HG03135 (cell line): ENCODE results near the gene TAMALIN.
"Not testable (repeated sequence)": the region's sequence is repeated elsewhere in the genome, so short reads cannot be mapped to it uniquely, and the experiment has no call there.

Experiments
- ATAC-seq: cut with Tn5 transposase; IDR thresholded peaks from one replicate; pipeline ENCODE4 v1.9.1; 2021; ENCODE audit warnings: mild to moderate bottlenecking, moderate library complexity; ENCODE audit not compliant: unreplicated experiment

Gene TAMALIN

DNA sequence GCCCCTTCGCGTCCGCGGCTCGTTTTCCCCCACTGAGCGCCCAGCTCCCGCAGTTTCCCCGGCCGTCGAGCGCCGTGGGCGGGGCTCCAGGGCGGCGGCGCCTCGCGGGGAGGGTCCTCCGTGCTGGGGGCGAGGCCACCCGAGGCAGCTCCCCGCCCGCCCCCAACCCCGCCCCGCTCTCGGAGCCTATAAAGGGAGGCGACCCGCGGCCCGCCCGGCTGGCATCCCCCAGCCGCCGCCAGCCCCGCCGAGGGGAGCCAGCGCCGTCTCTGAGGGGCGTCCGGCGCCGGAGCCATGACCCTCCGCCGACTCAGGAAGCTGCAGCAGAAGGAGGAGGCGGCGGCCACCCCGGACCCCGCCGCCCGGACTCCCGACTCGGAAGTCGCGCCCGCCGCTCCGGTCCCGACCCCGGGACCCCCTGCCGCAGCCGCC lies at the start of gene TAMALIN:
Gene TAMALIN (plus strand): TSS at position 221 of the 432 bp plus-strand sequence. CDS start 74 bp downstream, at position 295.
- no peak for ATAC-seq

DNA sequence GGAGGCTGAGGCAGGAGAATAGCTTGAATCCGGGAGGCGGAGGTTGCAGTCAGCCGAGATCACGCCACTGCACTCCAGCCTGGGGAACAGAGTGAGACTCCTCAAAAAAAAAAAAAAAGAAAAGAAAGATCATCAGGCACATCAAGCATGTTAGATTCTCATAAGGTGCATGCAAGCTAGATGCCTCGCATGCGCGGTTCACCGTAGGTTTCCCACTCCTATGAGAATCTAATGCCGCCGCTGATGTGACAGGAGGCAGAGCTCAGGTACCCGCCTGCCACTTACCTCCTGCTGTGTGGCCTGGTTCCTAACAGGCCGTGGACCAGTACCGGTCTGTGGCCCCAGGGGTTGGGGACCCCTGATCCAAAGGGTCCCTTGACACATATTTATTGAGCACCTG lies 48.2 kb upstream of the TAMALIN start:
- ATAC-seq: no peak

DNA sequence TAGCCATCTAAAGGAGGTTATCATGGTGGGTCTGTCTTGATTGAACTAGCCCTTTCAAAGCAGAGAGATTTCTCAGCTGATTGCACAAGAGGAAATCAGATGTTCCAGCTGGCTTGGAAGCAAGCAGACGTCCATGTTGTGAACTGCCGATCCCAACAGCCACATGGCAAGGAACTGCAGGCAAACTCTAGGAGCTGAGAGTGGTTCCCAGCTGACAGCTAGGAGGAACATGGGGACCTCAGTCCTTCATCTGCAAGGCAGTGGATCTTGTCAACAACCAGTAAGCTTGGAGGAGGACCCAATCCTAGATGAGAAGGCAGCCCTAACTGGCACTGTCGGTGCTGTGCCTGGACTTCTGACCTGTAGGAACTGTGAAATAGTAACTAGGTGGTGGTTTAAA lies 47.5 kb upstream of the TAMALIN start:
- no peak for ATAC-seq

DNA sequence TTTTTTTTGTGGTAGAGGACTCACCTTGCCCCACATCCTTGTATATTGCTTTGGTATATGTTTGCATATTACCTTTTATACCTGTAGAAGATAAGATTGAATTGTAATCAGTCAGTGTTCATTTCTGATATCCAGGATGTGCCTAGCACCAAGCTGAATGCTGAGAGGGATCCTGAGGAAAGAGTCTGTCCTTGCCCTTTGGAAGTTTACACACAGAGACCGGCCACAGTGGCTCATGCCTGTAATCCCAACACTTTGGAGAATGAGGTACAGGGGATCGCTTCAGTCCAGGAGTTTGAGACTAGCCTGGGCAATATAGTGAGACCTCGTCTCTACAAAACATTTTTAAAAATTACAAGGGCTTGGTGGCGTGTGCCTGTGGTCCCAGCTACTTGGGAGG lies 46.8 kb upstream of the TAMALIN start:
- ATAC-seq: no peak

DNA sequence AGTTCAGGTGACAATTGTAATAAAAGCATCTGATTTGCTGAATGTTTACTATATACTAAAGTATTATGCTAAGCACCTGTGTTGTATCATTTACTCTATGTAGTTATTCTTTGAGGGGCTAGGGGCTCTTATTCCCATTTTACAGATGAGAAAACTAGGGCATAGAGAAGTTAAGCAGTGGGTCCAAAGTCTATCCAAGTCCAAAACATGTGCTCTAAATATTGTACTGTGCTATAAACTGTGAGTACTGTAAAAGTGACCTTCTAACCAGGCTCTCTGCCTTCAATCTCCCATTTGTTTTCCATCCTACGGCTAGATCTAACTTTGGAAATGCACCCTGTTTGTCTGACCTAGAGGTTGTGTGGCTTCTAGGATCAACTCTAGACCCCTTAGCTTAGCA lies 46.3 kb upstream of the TAMALIN start:
- no peak for ATAC-seq

DNA sequence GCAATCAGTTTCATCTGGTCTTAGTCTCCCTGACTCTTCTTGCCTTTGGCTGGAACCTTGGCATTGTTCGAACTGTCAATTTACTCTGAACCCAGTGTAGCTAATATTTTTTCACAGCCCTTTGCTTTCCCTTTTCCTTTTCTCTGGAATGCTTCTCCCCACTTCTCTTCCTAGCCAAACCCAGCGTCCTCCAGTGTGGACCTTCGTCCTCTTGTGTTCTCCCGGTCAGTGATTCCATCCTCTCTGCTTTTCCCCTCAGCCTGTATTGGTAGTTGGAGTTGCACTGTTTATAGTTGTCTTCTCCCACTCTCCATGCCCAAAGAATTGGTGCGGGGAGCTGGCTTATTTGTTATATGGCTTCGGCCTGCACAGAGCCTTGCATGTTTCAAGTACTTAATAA lies 45.9 kb upstream of the TAMALIN start:
- ATAC-seq: no peak

DNA sequence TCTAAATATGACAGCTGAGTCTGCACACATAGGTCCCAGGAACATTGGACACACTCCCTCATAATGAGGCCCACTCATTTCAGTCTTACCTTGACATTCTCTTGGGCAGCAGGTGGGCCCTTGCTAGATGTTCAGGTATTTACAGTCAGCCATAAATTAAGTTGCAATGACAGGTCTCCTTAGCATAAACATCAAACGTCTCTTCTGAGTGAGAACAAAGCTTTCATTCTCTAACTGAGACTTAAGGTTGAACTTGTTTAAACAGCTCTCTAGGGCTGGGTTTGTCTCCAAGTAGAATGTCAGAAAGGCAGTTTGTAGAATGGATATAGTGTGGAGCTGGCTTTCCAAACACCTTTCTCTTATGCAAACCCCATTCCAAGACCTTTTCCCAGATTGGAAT lies 44.9 kb upstream of the TAMALIN start:
- ATAC-seq: no peak

DNA sequence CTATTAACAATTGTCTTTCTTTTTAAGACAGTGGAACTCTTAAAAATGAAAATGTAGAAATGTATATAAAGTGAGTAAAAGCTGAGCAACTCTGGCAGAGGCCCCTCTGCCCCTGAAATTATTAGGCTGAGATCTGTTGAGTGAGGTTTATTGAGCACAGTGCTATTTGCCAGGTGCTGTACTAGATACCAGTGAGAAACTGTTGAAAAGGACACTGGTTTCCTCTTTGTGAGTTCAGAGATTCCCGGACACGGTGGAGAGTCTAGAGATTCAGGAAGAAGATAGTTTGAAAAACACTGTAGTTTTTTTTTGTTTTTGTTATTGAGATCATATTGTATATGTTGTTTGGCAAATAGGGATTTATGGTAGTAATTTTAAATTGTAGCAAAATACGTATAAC lies 44.0 kb upstream of the TAMALIN start:
- no peak for ATAC-seq

DNA sequence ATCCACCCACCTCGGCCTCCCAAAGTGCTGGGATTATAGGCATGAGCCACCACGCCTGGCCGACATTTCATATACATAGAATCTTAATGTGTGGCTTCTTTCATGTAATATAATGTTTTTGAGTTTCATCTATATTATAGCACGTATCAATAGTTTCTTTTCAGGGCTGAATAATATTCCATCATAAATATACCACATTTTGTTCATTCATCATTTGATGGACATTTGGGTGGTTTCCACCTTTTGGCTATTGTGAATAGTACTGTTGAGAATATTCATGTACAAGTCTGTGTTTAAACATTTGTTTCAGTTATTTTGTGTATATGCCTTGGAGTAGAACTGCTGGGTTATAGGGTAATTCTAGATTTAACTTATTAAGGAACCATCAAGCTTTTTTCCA lies 43.3 kb upstream of the TAMALIN start:
- no peak for ATAC-seq

DNA sequence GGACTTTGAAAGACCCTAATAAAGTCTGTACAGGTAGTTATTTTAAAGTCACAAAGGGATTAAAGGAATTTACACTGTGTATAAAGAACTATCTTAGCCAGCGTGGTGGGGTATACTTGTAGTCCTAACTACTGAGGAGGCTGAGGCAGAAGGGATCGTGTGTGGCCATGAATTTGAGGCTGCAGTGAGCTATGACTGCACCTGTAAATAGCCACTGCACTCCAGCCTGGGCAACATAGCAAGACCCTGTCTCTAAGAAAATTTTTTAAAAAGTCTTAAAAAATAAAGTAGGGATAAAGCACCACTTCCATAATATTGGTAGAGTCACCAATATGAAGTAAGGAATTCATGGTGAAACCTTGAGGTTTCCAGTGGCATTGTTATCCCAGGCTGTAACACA lies 37.1 kb upstream of the TAMALIN start:
- ATAC-seq: no peak

DNA sequence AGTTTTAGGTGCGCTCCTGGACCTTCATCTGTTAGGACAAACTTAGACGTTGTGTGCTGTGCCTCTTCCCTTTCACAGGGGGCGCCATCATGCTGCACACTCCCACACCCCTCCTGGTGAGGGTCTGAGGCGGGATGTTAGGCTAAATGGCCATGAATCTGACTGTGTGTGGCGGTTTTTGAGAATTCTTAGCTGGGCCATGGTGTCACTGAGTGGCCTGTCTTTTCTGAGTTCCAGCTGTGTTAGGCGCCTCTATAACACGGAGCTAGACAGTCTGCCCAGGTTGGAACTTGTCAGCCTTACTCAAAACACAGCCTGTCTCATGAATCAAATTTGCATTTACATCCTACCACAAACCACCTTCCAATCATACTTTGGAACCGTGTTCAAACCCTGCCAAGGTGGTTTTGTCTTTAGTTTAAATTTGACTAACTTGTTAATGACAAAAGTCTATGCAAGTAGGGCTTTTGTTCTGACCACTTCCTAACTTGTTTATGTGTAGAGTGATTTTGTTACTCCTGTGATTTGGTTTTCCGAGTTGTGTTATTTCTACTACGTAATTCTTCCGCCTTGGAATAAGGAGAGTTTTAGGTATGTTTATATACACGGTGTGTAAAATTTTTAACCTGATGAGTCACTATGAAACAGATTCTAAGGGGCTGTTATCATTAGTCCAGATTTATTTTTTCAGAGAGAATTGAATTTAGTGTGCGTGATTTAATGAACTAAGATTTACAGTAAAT lies 35.7 kb upstream of the TAMALIN start:
- peak; percentile 84 for ATAC-seq

DNA sequence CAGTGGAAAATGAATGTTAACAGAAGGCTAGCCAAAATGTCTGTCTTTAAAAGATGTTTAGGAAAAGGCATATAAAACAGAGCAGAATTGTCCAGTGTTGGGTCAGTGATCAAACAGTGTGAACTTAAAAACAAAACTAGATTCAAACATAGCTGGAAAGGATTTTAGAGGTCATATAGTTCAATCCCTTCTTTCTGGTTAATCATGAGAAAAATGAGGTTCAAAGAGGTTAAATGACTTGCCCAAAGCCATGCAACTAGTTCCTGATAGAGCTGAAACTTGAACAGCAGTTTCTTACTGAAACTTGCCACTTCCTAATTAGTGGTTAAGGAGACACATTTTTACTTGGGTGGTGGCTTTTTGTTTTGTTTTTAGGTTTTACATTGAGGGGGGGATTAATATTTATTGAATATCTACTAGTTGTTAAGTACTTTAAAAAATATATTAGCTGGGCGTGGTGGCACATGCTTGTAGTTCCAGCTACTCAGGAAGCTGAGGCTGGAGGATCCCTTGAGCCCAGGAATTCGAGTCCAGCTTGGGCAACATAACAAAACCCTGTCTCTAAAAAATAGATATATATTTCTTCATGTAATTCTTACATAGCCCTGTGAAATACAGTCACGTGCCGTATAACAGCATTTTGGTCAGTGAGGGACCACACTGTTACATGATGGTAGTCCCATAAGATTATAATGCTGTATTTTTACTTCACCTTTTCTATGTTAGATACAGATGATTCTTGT lies 34.9 kb upstream of the TAMALIN start:
- ATAC-seq: peak; percentile 43

DNA sequence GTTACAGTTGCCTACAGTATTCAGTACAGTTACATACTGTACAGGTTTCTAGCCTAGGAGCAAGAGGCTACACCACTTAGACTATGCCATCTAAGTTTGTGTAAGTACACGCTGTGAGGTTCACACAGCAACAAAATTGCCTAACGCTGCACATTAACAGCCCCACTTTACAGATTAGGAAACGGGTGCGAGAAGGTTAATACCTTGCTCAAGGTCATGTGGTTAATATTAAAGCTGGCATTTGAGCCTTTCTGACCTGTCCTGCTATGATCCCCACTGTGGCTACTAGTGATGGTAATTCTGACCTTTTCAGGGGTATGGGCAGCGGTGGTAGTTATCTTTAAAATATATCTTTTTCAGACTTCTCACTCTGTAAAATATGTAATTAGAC lies 34.3 kb upstream of the TAMALIN start:
- ATAC-seq: no peak

DNA sequence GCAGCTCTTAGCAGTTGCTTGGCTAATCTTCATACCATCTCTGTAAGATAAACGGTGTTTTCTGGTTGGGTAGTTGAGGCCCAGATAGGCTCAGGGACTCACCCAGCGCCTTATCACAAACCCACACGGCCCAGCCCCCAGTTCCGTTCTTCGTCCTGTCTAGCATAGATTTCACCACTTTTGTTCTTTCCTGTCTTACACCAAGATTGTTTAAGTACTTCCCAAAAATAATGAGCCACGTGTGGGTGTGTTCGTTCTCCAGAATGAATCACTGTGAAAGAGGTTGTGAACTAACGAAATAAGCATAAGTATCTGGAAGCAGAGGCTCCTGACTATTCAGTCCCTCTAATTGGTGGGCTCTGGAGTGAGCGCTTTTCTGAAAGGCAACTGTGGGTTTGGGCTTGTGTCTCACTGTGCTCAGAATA lies 33.9 kb upstream of the TAMALIN start:
- ATAC-seq: no peak

DNA sequence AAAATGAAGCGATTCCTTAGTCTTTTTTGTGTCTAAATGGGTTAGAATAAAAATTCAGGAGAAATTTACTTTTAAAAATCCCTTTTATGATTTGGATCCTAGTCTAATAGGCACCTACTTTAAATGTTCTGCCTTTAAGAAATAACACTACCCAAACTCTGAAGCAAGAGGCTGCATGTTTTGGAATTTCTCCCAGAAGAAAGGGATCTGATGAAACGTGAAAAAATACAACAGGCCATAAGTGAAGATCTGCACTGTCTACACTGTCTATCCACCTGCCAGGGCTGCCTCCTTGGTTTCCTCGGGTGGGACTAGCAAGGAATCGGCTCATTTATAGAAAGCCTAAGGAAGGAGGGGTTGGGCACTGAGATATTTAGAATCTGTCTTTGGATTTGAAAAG lies 33.2 kb upstream of the TAMALIN start:
- no peak for ATAC-seq

DNA sequence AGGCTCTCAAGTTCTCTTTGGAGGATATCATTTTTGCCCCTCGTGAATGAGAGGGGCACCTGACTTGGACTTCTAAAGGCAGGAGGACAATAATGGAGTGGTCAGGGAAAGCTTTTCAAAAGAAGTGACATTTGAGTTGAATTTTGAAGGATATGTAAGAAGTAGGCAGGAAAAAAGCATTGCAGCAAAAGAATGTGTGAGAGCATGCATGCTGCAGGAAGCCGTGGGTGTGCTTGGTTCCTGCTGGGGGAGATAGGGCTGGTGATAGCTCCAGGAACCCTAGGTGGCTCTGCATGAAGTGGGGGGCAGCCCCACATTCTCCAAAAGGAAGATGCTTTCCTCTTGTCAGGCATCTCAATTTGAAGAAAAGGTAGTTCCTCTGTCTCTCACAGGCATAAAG lies 32.1 kb upstream of the TAMALIN start:
- no peak for ATAC-seq

DNA sequence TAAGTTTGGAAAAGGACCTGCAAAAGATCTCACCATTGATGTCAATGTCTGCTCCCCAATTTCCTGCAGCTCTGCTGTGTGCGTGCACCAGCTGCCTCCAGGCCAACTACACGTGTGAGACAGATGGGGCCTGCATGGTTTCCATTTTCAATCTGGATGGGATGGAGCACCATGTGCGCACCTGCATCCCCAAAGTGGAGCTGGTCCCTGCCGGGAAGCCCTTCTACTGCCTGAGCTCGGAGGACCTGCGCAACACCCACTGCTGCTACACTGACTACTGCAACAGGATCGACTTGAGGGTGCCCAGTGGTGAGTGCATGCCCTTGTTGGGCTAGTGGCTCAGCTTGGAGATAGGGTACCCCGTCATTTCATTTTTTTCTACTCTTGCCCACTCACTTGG lies 31.6 kb upstream of the TAMALIN start:
- ATAC-seq: no peak

DNA sequence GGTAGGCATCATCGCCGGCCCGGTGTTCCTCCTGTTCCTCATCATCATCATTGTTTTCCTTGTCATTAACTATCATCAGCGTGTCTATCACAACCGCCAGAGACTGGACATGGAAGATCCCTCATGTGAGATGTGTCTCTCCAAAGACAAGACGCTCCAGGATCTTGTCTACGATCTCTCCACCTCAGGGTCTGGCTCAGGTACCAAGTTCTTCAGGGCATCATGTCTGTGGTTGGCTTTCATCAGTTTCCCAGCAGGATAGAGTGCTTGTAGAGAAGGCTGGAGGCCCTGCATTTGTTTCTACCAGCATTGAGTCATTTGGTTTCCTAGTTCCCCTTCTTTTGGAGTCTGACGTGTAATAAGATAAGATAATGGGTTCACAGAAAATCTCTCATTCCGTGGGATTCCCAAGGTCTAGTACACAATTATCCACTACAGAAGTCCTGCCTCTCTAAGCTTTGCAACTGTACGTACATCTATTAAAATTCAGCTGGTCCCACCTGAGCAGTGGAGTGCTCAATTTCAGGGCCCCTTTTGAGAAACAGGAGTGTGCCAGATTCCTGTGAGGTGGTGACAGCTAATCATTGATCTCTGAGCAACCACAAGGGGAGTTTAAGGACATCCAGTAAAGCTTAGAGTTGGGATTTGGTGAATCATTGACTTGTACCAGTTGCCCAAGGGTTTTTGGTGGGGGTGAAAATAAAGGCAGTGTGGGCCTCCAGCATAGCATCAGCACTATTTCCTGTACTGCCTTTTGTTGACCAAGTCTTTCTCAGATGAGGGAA lies 30.2 kb upstream of the TAMALIN start:
- no peak for ATAC-seq

DNA sequence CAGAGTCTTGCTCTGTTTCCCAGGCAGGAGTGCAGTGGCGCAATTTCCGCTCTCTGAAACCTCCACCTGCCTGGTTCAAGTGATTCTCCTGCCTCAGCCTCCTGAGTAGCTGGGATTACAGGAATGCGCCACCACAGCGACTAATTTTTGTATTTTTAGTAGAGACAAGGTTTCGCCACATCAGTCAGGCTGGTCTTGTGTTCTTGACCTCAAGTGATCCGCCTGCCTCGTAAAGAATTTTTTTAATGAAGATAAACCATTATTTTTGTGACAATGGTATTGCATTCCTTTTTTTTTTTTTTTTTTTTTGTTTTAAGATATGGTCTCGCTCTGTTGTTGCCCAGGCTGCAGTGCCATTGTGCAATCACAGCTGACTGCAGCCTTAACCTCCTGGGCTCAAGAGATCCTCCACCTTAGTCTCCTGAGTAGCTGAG lies 29.4 kb upstream of the TAMALIN start:
- ATAC-seq: no peak

DNA sequence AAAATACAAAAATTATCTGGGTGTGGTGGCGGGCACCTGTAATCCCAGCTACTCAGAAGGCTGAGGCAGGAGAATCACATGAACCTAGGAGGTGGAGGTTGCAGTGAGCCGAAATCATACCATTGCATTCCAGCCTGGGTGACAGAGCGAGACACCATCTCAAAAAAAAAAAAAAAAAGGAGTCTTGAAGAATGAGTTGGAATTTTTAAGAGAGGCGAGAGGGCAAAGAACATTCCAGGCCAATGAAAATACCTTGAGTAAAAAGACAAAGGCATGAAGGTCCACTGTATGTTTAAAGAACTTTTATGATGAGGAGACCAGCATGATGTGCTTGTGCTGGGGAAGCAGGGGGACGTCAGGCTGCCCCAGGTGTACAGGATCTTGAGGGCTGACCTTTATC lies 27.4 kb upstream of the TAMALIN start:
- ATAC-seq: not testable (repeated sequence)

DNA sequence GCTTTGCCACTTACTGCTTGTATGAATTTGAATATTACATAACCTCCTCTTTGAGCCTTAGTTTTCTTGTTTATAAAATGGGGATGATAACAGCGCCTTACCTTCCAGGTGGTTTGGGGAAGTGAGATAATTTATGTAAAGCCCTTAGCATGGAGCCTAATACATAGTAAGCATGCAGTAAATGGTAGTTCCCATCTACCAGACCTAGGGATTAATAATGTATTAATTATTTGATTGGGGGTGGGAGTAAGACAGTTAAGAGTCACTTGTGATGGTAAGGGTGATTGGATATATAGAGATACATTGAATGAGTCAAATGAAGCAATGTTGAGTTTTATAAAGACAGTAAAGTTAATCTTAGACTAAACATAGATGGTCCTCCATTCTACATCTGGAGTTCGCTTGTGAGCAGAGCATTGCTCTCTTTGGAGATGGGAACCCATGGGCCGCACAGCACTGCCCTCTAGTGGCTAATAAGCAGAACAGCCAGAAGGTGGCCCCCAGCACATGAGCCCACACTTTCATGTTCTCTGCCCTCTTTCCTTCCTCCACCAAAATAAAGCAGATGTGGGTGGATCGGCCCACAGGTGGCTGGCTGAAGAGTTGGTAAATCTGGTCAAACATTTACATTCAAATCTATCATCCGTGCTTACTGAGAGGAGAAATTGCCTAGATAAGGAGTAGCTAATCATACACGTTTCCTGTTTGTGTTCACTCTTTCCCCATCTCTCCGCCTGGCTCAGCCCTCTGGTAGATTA lies 26.5 kb upstream of the TAMALIN start:
- ATAC-seq: peak; percentile 74
